CD14-positive monocyte (primary cell): ENCODE results near the gene MAST4. TPM values are rescaled to one million over a fixed set of nuclear protein-coding genes. Genes with fewer than 3 reads are reported as not detected.

ENCODE experiments used
- DNase-seq, 3 donors: peaks; one replicate each; pipeline ENCODE4 v3.0.0-alpha.2; 2011 to 2022
- H2AFZ ChIP-seq: 2 replicates; pipeline ENCODE4 v1.6.0; 2012; ENCODE audit warnings: mild to moderate bottlenecking, low read depth, low read length, inconsistent platforms; ENCODE audit not compliant: insufficient read depth, poor library complexity, severe bottlenecking
- H3K27ac ChIP-seq, 2 donors: 1 replicate in 1 of 2; 2 replicates in 1 of 2; pipeline ENCODE4 v1.5.1; 2012 to 2013; ENCODE audit warnings: low read length in 2 of 2, control low read depth in 1 of 2, inconsistent platforms in 1 of 2, low read depth in 1 of 2, mild to moderate bottlenecking in 1 of 2
- H3K27me3 ChIP-seq, 2 donors: one replicate each; pipeline versions ENCODE4 v1.6.0 to v1.6.1; 2011 to 2013; ENCODE audit warnings: low read length in 2 of 2; ENCODE audit not compliant: control insufficient read depth in 2 of 2, insufficient read depth in 2 of 2
- H3K36me3 ChIP-seq, 2 donors: replicated peaks in 1 of 2; 1 replicate in 1 of 2; 2 replicates in 1 of 2; pipeline versions ENCODE4 v1.5.1 to v1.6.1; 2012 to 2013; ENCODE audit warnings: low read length in 2 of 2, control low read depth in 1 of 2, inconsistent platforms in 1 of 2, mild to moderate bottlenecking in 1 of 2; ENCODE audit not compliant: insufficient read depth in 2 of 2, control insufficient read depth in 1 of 2
- H3K4me1 ChIP-seq, 2 donors: 1 replicate in 1 of 2; 2 replicates in 1 of 2; pipeline versions ENCODE4 v1.5.1 to v1.6.1; 2012 to 2013; ENCODE audit warnings: low read length in 2 of 2, control low read depth in 1 of 2, inconsistent platforms in 1 of 2, mild to moderate bottlenecking in 1 of 2, moderate library complexity in 1 of 2; ENCODE audit not compliant: insufficient read depth in 2 of 2, control insufficient read depth in 1 of 2
- H3K4me2 ChIP-seq: replicated peaks from 2 replicates; pipeline ENCODE3; 2012; ENCODE audit warnings: low read length, moderate library complexity, mild to moderate bottlenecking; ENCODE audit not compliant: poor library complexity, severe bottlenecking; ENCODE audit errors: extremely low read depth
- H3K4me3 ChIP-seq, 3 experiments: fragments of 200-600 bp in 1 of 3; sonication (generic) in 1 of 3; replicated peaks in 1 of 3; 1 replicate in 2 of 3; 2 replicates in 1 of 3; pipeline ENCODE4 v1.5.1; 2011 to 2013; ENCODE audit warnings: low read length in 3 of 3, mild to moderate bottlenecking in 3 of 3, control low read depth in 2 of 3, low read depth in 2 of 3, inconsistent platforms in 1 of 3, moderate library complexity in 1 of 3
- H3K79me2 ChIP-seq: 2 replicates; pipeline ENCODE4 v1.6.0; 2012; ENCODE audit warnings: mild to moderate bottlenecking, control low read depth, inconsistent platforms, low read length, moderate library complexity; ENCODE audit not compliant: insufficient read depth
- H3K9ac ChIP-seq: 2 replicates; pipeline ENCODE4 v1.6.0; 2017; ENCODE audit warnings: low read length, mild to moderate bottlenecking; ENCODE audit not compliant: insufficient read depth, poor library complexity, severe bottlenecking
- H3K9me3 ChIP-seq, 2 donors: replicated peaks in 1 of 2; 1 replicate in 1 of 2; 2 replicates in 1 of 2; pipeline versions ENCODE4 v1.5.1 to v1.6.1; 2012 to 2013; ENCODE audit warnings: low read length in 2 of 2, control low read depth in 1 of 2; ENCODE audit not compliant: control insufficient read depth in 1 of 2, insufficient read depth in 1 of 2
- H4K20me1 ChIP-seq: 2 replicates; pipeline ENCODE4 v1.6.0; 2012; ENCODE audit warnings: mild to moderate bottlenecking, low read length, control low read depth, moderate library complexity; ENCODE audit not compliant: insufficient read depth
- H3K27ac Mint-ChIP-seq, 7 donors: one replicate each; pipeline ENCODE4 v1.8.0; 2020; ENCODE audit warnings: mild to moderate bottlenecking in 7 of 7, mixed read lengths in 7 of 7, moderate library complexity in 6 of 7, inconsistent platforms in 2 of 7
- H3K27me3 Mint-ChIP-seq, 3 donors: one replicate each; pipeline ENCODE4 v1.8.0; 2021 to 2022; ENCODE audit warnings: low read depth in 3 of 3, mild to moderate bottlenecking in 3 of 3, mixed read lengths in 3 of 3, moderate library complexity in 3 of 3, inconsistent platforms in 1 of 3
- H3K36me3 Mint-ChIP-seq, 2 donors: one replicate each; pipeline ENCODE4 v1.8.0; 2020; ENCODE audit warnings: mixed read lengths in 2 of 2, inconsistent platforms in 1 of 2, mild to moderate bottlenecking in 1 of 2
- H3K4me1 Mint-ChIP-seq: one replicate; pipeline ENCODE4 v1.8.0; 2020; ENCODE audit warnings: mild to moderate bottlenecking, mixed read lengths
- H3K4me3 Mint-ChIP-seq, 2 donors: one replicate each; pipeline ENCODE4 v1.8.0; 2020; ENCODE audit warnings: mild to moderate bottlenecking in 2 of 2, mixed read lengths in 2 of 2, moderate library complexity in 1 of 2
- H3K9me3 Mint-ChIP-seq, 7 donors: one replicate each; pipeline ENCODE4 v1.8.0; 2020 to 2022; ENCODE audit warnings: mixed read lengths in 7 of 7, mild to moderate bottlenecking in 6 of 7, moderate library complexity in 6 of 7, inconsistent platforms in 2 of 7
- WGBS: methylation state at CpG from one replicate; pipeline ENCODE4 v1.1.5; 2013; ENCODE audit warnings: missing lambda C conversion rate; ENCODE audit not compliant: insufficient coverage; 5-methylcytosine and 5-hydroxymethylcytosine counted together
- intact Hi-C, 2 donors: fragments of 100-400 bp; cut with micrococcal nuclease; formaldehyde crosslinking; loops; one replicate each; pipeline versions ENCODE4 v1.15.0 to v1.15.1; 2023
- polyA plus RNA-seq, 3 donors: library from polyadenylated mRNA; depleted of rRNA in 1 of 3; unstranded in 2 of 3; stranded (reverse) in 1 of 3; fragments of 300-500 nt in 2 of 3; fragments of >200 nt in 1 of 3; fragmentation: Illumina TruSeq in 2 of 3; gene quantifications; 1 replicate in 2 of 3; 2 replicates in 1 of 3; pipeline ENCODE4 v1.2.3, GENCODE V29; 2012 to 2021
- TF ChIP-seq, protein P1 (sequence below): fragments of 200-600 bp; IDR thresholded peaks from one replicate; pipeline ENCODE4 v1.8.0; 2022; ENCODE audit warnings: antibody characterized with exemption, mild to moderate bottlenecking

Gene MAST4
- polyA plus RNA-seq, 3 donors, result 0.03 to 0.24 TPM; not detected in 1

DNA sequence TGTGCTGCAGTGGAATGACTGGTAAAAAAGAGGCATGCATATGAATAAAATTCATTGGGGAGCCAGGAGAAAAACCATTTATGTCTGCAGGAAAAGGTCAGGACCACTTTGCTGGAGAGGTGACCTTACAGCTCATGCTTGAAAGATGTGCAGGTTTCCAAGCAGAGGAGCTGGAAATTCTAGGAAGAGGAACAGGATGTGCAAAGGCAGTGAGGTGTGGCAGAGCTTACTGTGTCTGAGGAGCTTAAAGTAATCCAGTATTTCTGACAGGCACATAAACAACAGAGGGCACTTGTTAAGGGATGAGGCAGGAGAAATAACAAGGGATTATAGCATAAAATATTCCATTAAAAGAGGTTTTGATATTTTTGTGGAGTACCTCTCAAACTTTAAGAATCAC is 397.3 kb downstream of the MAST4 start:
- H3K4me3 ChIP-seq, result no peak overlapping the region
- intact Hi-C loops, result no loop called here

DNA sequence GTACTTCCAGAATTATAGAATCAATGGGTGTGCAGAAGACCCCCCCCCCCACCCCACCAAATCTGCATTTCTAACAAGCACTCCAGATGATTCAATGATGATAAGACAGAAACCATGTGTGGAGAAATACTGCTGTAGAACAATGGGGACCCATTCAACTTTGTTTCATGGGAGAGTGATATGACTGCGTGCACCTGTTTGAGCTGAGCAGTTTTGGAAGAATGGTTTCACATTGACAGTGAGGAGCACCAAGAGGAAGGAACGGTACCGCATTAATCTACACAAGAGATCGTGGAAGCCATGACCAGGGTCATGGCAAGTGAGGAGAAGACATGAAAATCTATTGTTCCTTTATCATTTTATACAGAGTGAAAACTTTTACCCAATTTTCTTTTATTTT is 397.7 kb downstream of the MAST4 start:
- H3K9ac ChIP-seq, result no peak overlapping the region
- DNase-seq, result no peak
- WGBS, result 100% methylated on average over 1 of the region's 4 CpGs
- Mint-ChIP-seq H3K4me3 (no peak overlapping the region), H3K4me1 (peaks cover 12% of the 10 kb centered on the region), H3K36me3 (no peaks in the 10 kb centered on the region), H3K27me3 (no peaks in the 10 kb centered on the region), H3K9me3 (no peaks in the 10 kb centered on the region), H3K27ac (no peak overlapping the region)
- TF ChIP-seq, protein P1, sequence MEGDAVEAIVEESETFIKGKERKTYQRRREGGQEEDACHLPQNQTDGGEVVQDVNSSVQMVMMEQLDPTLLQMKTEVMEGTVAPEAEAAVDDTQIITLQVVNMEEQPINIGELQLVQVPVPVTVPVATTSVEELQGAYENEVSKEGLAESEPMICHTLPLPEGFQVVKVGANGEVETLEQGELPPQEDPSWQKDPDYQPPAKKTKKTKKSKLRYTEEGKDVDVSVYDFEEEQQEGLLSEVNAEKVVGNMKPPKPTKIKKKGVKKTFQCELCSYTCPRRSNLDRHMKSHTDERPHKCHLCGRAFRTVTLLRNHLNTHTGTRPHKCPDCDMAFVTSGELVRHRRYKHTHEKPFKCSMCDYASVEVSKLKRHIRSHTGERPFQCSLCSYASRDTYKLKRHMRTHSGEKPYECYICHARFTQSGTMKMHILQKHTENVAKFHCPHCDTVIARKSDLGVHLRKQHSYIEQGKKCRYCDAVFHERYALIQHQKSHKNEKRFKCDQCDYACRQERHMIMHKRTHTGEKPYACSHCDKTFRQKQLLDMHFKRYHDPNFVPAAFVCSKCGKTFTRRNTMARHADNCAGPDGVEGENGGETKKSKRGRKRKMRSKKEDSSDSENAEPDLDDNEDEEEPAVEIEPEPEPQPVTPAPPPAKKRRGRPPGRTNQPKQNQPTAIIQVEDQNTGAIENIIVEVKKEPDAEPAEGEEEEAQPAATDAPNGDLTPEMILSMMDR, result no peak
- no peak overlapping the region for H3K27ac ChIP-seq
- intact Hi-C loops, result no loop called here
- H3K9me3 ChIP-seq, result no peaks in the 10 kb centered on the region
- peaks cover 8 to 10% of the 10 kb centered on the region in 2 donors for H3K4me1 ChIP-seq
- no peak overlapping the region for H3K4me3 ChIP-seq
- no peaks in the 10 kb centered on the region for H3K79me2 ChIP-seq
- H2AFZ ChIP-seq, result no peak overlapping the region
- H4K20me1 ChIP-seq, result no peaks in the 10 kb centered on the region
- H3K27me3 ChIP-seq, result no peaks in the 10 kb centered on the region
- no peak overlapping the region for H3K4me2 ChIP-seq
- H3K36me3 ChIP-seq, result no peaks in the 10 kb centered on the region

More for the DNA sequence above, 397.3 kb downstream of the MAST4 start:
- H3K79me2 ChIP-seq, result no peaks in the 10 kb centered on the region
- no peak overlapping the region for H3K4me2 ChIP-seq
- no peaks in the 10 kb centered on the region for H3K9me3 ChIP-seq
- H3K9ac ChIP-seq, result no peak overlapping the region
- Mint-ChIP-seq H3K4me3 (no peak overlapping the region), H3K36me3 (no peaks in the 10 kb centered on the region), H3K27me3 (no peaks in the 10 kb centered on the region), H3K27ac (no peak overlapping the region), H3K4me1 (peaks cover 12% of the 10 kb centered on the region), H3K9me3 (no peaks in the 10 kb centered on the region)
- no peaks in the 10 kb centered on the region for H4K20me1 ChIP-seq
- peaks cover 8 to 10% of the 10 kb centered on the region in 2 donors for H3K4me1 ChIP-seq
- no peaks in the 10 kb centered on the region for H3K36me3 ChIP-seq
- TF ChIP-seq, protein P1, result no peak
- H2AFZ ChIP-seq, result no peak overlapping the region
- no peaks in the 10 kb centered on the region for H3K27me3 ChIP-seq
- no peak overlapping the region for H3K27ac ChIP-seq
- DNase-seq, result no peak
